ENCODE results near the gene SMYD2. TPM values are rescaled to one million over a fixed set of nuclear protein-coding genes. Genes with fewer than 3 reads are reported as not detected.

The SMYD2 gene
- total and polyA plus RNA-seq, 10 of the 15 experiments (the other 5 are each of a cell fraction or from before 2014, with no cell fraction given), result 8.3 to 55.7 (median 26.4) TPM

DNA sequence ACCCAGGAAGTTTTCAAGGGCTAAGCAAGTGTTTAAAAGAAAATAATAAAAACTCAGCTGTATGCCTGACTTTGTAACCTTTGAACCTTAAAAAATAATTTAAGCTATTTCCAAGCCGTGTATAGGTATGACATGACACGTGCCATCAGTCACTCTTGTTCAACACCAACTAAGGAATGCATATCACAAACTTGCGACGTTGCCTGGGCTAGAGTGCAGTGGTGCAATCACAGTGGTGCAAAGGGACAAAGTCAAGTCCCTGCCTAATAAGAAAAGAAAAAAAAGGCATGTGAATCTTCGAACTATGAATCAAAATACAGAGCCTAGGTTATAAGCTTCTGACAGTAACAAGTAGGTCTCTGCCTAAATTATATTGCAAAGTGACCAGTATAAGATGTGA lies 79.2 kb downstream of the SMYD2 start:
- H3K9me3 ChIP-seq (replicated peaks; ENCODE audit: control insufficient read depth, insufficient read depth, low read length), result no peaks in the 10 kb centered on the region; the same call in 2 of the 3 replicates
- no peak overlapping the region for H3K4me3 ChIP-seq
- no peak overlapping the region for H3K9ac ChIP-seq (ENCODE audit: control insufficient read depth, insufficient read depth, low read length)
- H3K4me2 ChIP-seq (ENCODE audit: control insufficient read depth, insufficient read depth), result no peak overlapping the region
- BruUV-seq (replicated peaks), result no TSS peak
- 41% methylated on average over 5 of the region's 5 CpGs for WGBS (ENCODE audit: insufficient coverage, insufficient replicate concordance, low lambda C conversion rate, missing lambda C conversion rate)
- no peaks in the 10 kb centered on the region; a peak in 1 of 4 replicates for H3K27me3 ChIP-seq (replicated peaks in 1 of 2; ENCODE audit: control insufficient read depth in 2 of 2, insufficient read depth in 2 of 2, low read length in 1 of 2)
- CTCF ChIA-PET, result interaction anchor here (1.4 to 4.0 kb wide), 2 partner anchors 28 to 32 kb away, joined by 3 to 15 read pairs; no protein-coding TSS in a partner anchor
- H3K4me1 ChIP-seq (ENCODE audit: control insufficient read depth, insufficient read depth, low read length), result no peaks in the 10 kb centered on the region
- no peaks in the 10 kb centered on the region for H3K36me3 ChIP-seq (ENCODE audit: control insufficient read depth in 2 of 2, insufficient read depth in 2 of 2, low read length in 1 of 2)
- DNase-seq (ENCODE audit: low read depth, low spot score) (no peak), FAIRE-seq (no peak), ATAC-seq (no peak)
- SMC1A ChIA-PET (ENCODE audit: uncharacterized antibody, unreplicated experiment), result no interaction called here
- in situ Hi-C loops (cut with MboI) (no loop called here), intact Hi-C loops (cut with micrococcal nuclease; ENCODE audit: unreplicated experiment) (no loop called here)
- TF ChIP-seq YY1 (IDR thresholded peaks at IDR 0.05; ENCODE audit: low read depth, low read length), result no peak
- no peak for TF ChIP-seq IKZF1 (conservative IDR thresholded peaks at IDR 0.05)
- TF ChIP-seq, protein P1, sequence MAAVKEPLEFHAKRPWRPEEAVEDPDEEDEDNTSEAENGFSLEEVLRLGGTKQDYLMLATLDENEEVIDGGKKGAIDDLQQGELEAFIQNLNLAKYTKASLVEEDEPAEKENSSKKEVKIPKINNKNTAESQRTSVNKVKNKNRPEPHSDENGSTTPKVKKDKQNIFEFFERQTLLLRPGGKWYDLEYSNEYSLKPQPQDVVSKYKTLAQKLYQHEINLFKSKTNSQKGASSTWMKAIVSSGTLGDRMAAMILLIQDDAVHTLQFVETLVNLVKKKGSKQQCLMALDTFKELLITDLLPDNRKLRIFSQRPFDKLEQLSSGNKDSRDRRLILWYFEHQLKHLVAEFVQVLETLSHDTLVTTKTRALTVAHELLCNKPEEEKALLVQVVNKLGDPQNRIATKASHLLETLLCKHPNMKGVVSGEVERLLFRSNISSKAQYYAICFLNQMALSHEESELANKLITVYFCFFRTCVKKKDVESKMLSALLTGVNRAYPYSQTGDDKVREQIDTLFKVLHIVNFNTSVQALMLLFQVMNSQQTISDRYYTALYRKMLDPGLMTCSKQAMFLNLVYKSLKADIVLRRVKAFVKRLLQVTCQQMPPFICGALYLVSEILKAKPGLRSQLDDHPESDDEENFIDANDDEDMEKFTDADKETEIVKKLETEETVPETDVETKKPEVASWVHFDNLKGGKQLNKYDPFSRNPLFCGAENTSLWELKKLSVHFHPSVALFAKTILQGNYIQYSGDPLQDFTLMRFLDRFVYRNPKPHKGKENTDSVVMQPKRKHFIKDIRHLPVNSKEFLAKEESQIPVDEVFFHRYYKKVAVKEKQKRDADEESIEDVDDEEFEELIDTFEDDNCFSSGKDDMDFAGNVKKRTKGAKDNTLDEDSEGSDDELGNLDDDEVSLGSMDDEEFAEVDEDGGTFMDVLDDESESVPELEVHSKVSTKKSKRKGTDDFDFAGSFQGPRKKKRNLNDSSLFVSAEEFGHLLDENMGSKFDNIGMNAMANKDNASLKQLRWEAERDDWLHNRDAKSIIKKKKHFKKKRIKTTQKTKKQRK (IDR thresholded peaks at IDR 0.05; ENCODE audit: low read depth, low read length), result no peak
- TF ChIP-seq NR2F1 (conservative IDR thresholded peaks at IDR 0.05), result no peak
- no peak for TF ChIP-seq DPF2 (IDR thresholded peaks at IDR 0.05)
- TF ChIP-seq NR2C2 (IDR thresholded peaks at IDR 0.05; ENCODE audit: borderline replicate concordance, control insufficient read depth, insufficient read length, low read depth), result no peak
- TF ChIP-seq, protein P2, sequence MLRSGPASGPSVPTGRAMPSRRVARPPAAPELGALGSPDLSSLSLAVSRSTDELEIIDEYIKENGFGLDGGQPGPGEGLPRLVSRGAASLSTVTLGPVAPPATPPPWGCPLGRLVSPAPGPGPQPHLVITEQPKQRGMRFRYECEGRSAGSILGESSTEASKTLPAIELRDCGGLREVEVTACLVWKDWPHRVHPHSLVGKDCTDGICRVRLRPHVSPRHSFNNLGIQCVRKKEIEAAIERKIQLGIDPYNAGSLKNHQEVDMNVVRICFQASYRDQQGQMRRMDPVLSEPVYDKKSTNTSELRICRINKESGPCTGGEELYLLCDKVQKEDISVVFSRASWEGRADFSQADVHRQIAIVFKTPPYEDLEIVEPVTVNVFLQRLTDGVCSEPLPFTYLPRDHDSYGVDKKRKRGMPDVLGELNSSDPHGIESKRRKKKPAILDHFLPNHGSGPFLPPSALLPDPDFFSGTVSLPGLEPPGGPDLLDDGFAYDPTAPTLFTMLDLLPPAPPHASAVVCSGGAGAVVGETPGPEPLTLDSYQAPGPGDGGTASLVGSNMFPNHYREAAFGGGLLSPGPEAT (IDR thresholded peaks at IDR 0.05; ENCODE audit: low read depth), result no peak
- TF ChIP-seq CHD1 (IDR thresholded peaks at IDR 0.05; ENCODE audit: low read depth, low read length), result no peak
- no peaks in the 10 kb centered on the region for H4K20me1 ChIP-seq (ENCODE audit: control insufficient read depth, insufficient read depth)
- POLR2A ChIA-PET, result no interaction called here
- no peak overlapping the region for H3K27ac ChIP-seq (ENCODE audit: control insufficient read depth, insufficient read depth)
- RAD21 ChIA-PET (ENCODE audit: unreplicated experiment), result interaction anchor here (1.5 kb wide), 1 partner anchor 10 kb away, joined by 3 read pairs; no protein-coding TSS in a partner anchor
- H3K79me2 ChIP-seq (ENCODE audit: control insufficient read depth, insufficient read depth, low read length), result no peaks in the 10 kb centered on the region
- H2AFZ ChIP-seq (ENCODE audit: control insufficient read depth, low read depth, low read length), result no peak overlapping the region

Data from GM12878 (cell line).